Measurements from ENCODE around the gene ABCD3. TPM values are rescaled to one million over a fixed set of nuclear protein-coding genes. Genes with fewer than 3 reads are reported as not detected.

Gene ABCD3
- total and polyA plus RNA-seq, 7 experiments from 2014 or later: 18.0 to 31.2 (median 24.4) TPM

DNA sequence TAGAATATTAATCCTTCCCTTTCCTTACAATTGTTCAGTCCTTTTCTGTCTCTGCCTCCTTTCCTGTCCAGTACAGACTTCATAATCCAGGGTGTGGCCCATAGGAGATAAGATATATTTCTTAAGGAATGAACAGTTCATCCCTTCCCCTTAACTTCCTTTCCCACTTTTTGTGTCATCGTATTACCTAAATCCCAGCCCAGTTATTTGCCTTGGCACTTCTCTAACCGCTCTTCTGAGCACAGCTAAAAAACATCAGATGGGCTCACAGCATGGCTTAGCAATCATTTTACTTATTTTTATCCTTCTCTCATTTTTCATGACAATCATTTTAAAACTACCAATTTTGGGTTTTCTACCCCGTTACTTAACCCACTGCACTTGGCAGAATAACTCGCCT, 83.7 kb downstream of the ABCD3 start:
- CTCF ChIA-PET: interaction anchor here (1.0 kb wide), 1 partner anchor 20 kb away, joined by 5 read pairs; no protein-coding TSS in a partner anchor
- POLR2A ChIA-PET: no interaction called here
- peaks cover 0 to 12% (median 2%) of the 10 kb centered on the region in 11 donors for H3K9me3 Mint-ChIP-seq
- ATAC-seq: no peak
- no peak for DNase-seq
- H3K4me1 ChIP-seq (ENCODE audit: control insufficient read depth in 2 of 2, insufficient read depth in 2 of 2, low read length in 2 of 2): no peaks in the 10 kb centered on the region
- peaks cover 0 to 10% (median 0%) of the 10 kb centered on the region in 7 donors for H3K4me1 Mint-ChIP-seq
- no peak overlapping the region for H3K4me3 Mint-ChIP-seq
- peak overlapping the region in 1 of 9 donors; percentile 75 for H3K27ac Mint-ChIP-seq
- H3K9me3 ChIP-seq (ENCODE audit: control insufficient read depth in 2 of 3, low read length in 3 of 3): no peaks in the 10 kb centered on the region
- H3K4me3 ChIP-seq (ENCODE audit: low read length): no peak overlapping the region
- intact Hi-C loops (cut with micrococcal nuclease): no loop called here
- no peaks in the 10 kb centered on the region for H3K27me3 ChIP-seq (ENCODE audit: control insufficient read depth in 2 of 2, insufficient read depth in 2 of 2, low read length in 2 of 2)
- H3K27me3 Mint-ChIP-seq: no peaks in the 10 kb centered on the region
- peaks cover 8 to 49% (median 8%) of the 10 kb centered on the region in 3 experiments for H3K36me3 ChIP-seq (ENCODE audit: control insufficient read depth in 2 of 3, insufficient read depth in 3 of 3, low read length in 3 of 3)
- no peak overlapping the region for H3K27ac ChIP-seq (ENCODE audit: low read depth, low read length)
- H3K36me3 Mint-ChIP-seq: peaks cover 28 to 80% (median 70%) of the 10 kb centered on the region in 5 donors

DNA sequence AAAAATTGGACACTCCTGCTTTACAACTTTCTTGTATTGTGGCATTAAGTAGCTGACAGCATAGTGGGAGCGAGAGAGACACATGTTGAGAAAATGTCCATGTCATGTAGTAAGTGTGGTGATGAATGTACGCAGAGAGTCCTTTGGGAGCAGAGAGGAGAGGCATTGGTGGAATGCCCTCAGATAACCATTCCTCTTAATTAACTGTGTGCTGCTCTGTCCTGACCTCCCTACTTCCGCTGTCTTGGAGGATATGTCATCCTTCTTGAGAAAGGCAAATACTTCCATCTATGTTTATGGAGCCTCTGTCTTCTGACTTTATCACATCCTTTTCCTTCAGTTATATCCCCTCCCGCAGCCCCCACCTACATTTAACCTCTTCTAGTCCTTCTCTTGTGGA, 85.0 kb downstream of the ABCD3 start:
- Mint-ChIP-seq H3K27ac (peak overlapping the region in 1 of 9 donors; percentile 4), H3K36me3 (peaks cover 34 to 78% (median 65%) of the 10 kb centered on the region in 5 donors), H3K9me3 (peaks cover 0 to 12% (median 2%) of the 10 kb centered on the region in 11 donors), H3K4me3 (no peak overlapping the region), H3K4me1 (peaks cover 0 to 10% (median 0%) of the 10 kb centered on the region in 7 donors), H3K27me3 (no peaks in the 10 kb centered on the region)
- ChIA-PET CTCF (no interaction called here), POLR2A (no interaction called here)
- Histone ChIP-seq H3K4me1 (ENCODE audit: control insufficient read depth in 2 of 2, insufficient read depth in 2 of 2, low read length in 2 of 2) (no peaks in the 10 kb centered on the region), H3K27me3 (ENCODE audit: control insufficient read depth in 2 of 2, insufficient read depth in 2 of 2, low read length in 2 of 2) (no peaks in the 10 kb centered on the region), H3K9me3 (ENCODE audit: control insufficient read depth in 2 of 3, low read length in 3 of 3) (no peaks in the 10 kb centered on the region), H3K27ac (ENCODE audit: low read depth, low read length) (no peak overlapping the region), H3K4me3 (ENCODE audit: low read length) (no peak overlapping the region), H3K36me3 (ENCODE audit: control insufficient read depth in 2 of 3, insufficient read depth in 3 of 3, low read length in 3 of 3) (peaks cover 8 to 49% (median 8%) of the 10 kb centered on the region in 3 experiments)
- ATAC-seq (no peak), DNase-seq (no peak)
- intact Hi-C loops (cut with micrococcal nuclease): no loop called here

DNA sequence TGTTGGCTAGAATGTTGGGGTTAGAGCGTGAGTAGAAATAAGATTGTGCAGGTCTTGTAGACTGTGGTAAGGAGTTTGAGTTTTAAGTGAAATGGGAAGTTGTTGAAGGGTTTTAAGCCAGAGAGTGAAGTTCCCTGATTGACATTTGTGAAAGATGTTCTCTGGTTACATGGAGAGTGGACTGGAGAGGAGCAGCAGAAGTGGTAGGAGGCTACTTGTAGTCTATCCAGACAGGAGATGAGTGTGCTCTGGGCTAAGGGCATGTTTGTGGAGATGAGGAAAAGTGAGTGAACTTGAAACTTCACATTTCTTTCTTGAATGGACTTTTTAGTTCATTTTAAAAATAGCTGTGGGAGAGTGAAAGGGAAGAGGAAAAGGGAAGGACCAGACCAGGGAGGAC, 86.4 kb downstream of the ABCD3 start:
- no peak for ATAC-seq
- Mint-ChIP-seq H3K4me1 (peaks cover 0 to 10% (median 0%) of the 10 kb centered on the region in 7 donors), H3K27me3 (no peaks in the 10 kb centered on the region), H3K4me3 (no peak overlapping the region), H3K27ac (peak overlapping the region in 1 of 9 donors; percentile 3), H3K9me3 (peaks cover 0 to 12% (median 2%) of the 10 kb centered on the region in 11 donors), H3K36me3 (peaks cover 26 to 75% (median 60%) of the 10 kb centered on the region in 5 donors)
- CTCF ChIA-PET: no interaction called here
- no peaks in the 10 kb centered on the region for H3K4me1 ChIP-seq (ENCODE audit: control insufficient read depth in 2 of 2, insufficient read depth in 2 of 2, low read length in 2 of 2)
- H3K36me3 ChIP-seq (ENCODE audit: control insufficient read depth in 2 of 3, insufficient read depth in 3 of 3, low read length in 3 of 3): peaks cover 0 to 41% (median 0%) of the 10 kb centered on the region in 3 experiments
- DNase-seq: no peak
- H3K4me3 ChIP-seq (ENCODE audit: low read length): no peak overlapping the region
- intact Hi-C loops (cut with micrococcal nuclease): no loop called here
- POLR2A ChIA-PET: no interaction called here
- H3K27me3 ChIP-seq (ENCODE audit: control insufficient read depth in 2 of 2, insufficient read depth in 2 of 2, low read length in 2 of 2): no peaks in the 10 kb centered on the region
- H3K9me3 ChIP-seq (ENCODE audit: control insufficient read depth in 2 of 3, low read length in 3 of 3): no peaks in the 10 kb centered on the region
- H3K27ac ChIP-seq (ENCODE audit: low read depth, low read length): no peak overlapping the region

DNA sequence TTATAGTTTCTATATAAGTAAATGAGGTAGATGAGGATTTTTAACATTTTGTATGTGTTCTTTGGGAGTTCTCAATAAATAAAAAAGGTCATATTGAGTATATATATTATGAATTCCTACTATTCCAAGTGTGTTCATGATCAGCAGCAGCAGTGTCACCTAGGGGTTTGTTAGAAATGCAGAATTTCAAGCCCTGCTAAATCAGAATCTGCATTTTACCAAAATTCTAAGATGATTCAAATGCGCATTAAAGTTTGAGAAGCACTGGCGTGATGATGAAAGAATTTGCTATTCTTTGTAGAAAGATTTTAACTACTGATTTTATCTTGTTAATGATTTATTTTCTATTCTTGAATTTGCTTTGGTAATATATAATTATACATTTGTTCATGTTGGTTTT, 94.6 kb downstream of the ABCD3 start:
- no peaks in the 10 kb centered on the region for H3K9me3 ChIP-seq (ENCODE audit: control insufficient read depth in 2 of 3, low read length in 3 of 3)
- Mint-ChIP-seq H3K9me3 (no peaks in the 10 kb centered on the region), H3K27me3 (no peaks in the 10 kb centered on the region), H3K4me1 (no peaks in the 10 kb centered on the region), H3K27ac (no peak overlapping the region), H3K36me3 (peaks cover 0 to 46% (median 18%) of the 10 kb centered on the region in 5 donors), H3K4me3 (no peak overlapping the region)
- ChIA-PET CTCF (no interaction called here), POLR2A (no interaction called here)
- peaks cover 0 to 9% (median 0%) of the 10 kb centered on the region in 3 experiments for H3K36me3 ChIP-seq (ENCODE audit: control insufficient read depth in 2 of 3, insufficient read depth in 3 of 3, low read length in 3 of 3)
- no peak overlapping the region for H3K4me3 ChIP-seq (ENCODE audit: low read length)
- DNase-seq (no peak), ATAC-seq (no peak)
- no peaks in the 10 kb centered on the region for H3K4me1 ChIP-seq (ENCODE audit: control insufficient read depth in 2 of 2, insufficient read depth in 2 of 2, low read length in 2 of 2)
- no peak overlapping the region for H3K27ac ChIP-seq (ENCODE audit: low read depth, low read length)
- intact Hi-C loops (cut with micrococcal nuclease): no loop called here
- no peaks in the 10 kb centered on the region for H3K27me3 ChIP-seq (ENCODE audit: control insufficient read depth in 2 of 2, insufficient read depth in 2 of 2, low read length in 2 of 2)

DNA sequence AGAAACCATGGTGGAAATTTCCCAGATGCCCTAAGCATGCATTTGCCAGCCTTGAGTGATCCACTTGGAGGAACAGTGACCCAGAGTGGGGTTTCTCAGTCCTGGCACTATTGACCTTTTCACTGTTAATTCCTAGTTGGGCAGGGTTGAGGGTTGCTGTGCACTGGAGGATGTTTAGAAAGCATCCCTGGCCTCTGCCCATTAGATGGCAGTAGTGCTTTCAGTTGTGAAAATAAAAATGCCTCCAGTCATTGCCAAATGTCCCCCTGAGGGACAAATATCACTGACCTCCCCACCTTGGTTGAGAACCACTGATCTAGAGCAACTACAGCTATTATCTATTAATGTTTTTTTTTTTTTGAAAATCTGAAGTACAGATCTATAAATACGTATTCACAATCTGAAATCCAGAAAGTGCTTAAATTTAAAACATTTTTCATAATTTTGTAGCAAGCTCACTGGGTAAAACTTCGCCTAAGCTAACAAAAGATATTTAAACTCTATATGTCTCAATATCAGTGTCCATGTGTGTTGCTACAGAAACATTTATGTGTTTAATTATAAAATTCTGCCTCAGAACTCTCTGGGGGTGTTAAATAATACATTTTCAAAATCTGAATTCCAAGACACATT, 96.0 kb downstream of the ABCD3 start:
- POLR2A ChIA-PET: no interaction called here
- CTCF ChIA-PET: no interaction called here
- Mint-ChIP-seq H3K27me3 (no peaks in the 10 kb centered on the region), H3K4me1 (no peaks in the 10 kb centered on the region), H3K4me3 (no peak overlapping the region), H3K9me3 (no peaks in the 10 kb centered on the region), H3K27ac (no peak overlapping the region), H3K36me3 (peaks cover 0 to 44% (median 18%) of the 10 kb centered on the region in 5 donors)
- intact Hi-C loops (cut with micrococcal nuclease): loop anchor here (1.0 kb wide), 3 partner anchors 287 to 529 kb away; no protein-coding TSS in a partner anchor
- Histone ChIP-seq H3K27me3 (ENCODE audit: control insufficient read depth in 2 of 2, insufficient read depth in 2 of 2, low read length in 2 of 2) (no peaks in the 10 kb centered on the region), H3K27ac (ENCODE audit: low read depth, low read length) (no peak overlapping the region), H3K4me3 (ENCODE audit: low read length) (no peak overlapping the region), H3K4me1 (ENCODE audit: control insufficient read depth in 2 of 2, insufficient read depth in 2 of 2, low read length in 2 of 2) (no peaks in the 10 kb centered on the region), H3K36me3 (ENCODE audit: control insufficient read depth in 2 of 3, insufficient read depth in 3 of 3, low read length in 3 of 3) (peaks cover 0 to 9% (median 0%) of the 10 kb centered on the region in 3 experiments), H3K9me3 (ENCODE audit: control insufficient read depth in 2 of 3, low read length in 3 of 3) (no peaks in the 10 kb centered on the region)
- ATAC-seq: no peak
- no peak for DNase-seq

DNA sequence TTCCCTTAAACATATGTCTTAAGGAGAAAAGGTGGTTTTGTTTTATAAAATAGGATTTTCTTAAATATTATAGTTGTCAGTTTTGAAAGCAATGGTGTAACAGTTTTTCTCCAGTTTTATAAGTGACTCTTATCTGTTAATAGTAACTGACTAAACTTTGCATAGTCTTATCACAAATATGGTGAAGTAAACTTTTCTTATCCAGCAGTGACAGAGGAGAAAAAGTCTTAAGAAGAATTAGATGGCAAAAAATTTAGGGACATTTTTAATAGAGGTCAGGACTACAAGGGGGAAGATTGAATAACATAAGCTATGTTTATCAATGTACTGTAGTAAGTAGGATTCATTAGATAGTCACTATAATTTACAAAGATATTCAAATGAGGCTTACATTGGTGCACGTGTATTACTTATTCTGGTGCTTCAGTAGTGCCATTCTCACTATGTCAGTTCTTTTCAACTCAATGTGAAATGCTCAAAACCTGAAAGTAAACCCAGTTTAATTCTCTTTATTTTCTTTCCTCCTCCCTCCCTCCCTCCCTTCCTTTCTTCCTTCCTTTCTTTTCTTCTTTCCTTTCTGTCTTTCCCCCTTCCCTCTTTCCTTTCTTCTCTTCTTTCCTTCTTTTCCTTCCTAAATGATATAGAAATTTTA, 97.2 kb downstream of the ABCD3 start:
- ChIA-PET POLR2A (no interaction called here), CTCF (no interaction called here)
- H3K36me3 Mint-ChIP-seq: peaks cover 4 to 44% (median 15%) of the 10 kb centered on the region in 5 donors
- no peaks in the 10 kb centered on the region for H3K27me3 Mint-ChIP-seq
- H3K27ac Mint-ChIP-seq: no peak overlapping the region
- Histone ChIP-seq H3K27ac (ENCODE audit: low read depth, low read length) (no peak overlapping the region), H3K4me1 (ENCODE audit: control insufficient read depth in 2 of 2, insufficient read depth in 2 of 2, low read length in 2 of 2) (no peaks in the 10 kb centered on the region), H3K4me3 (ENCODE audit: low read length) (no peak overlapping the region), H3K36me3 (ENCODE audit: control insufficient read depth in 2 of 3, insufficient read depth in 3 of 3, low read length in 3 of 3) (peaks cover 0 to 9% (median 0%) of the 10 kb centered on the region in 3 experiments), H3K9me3 (ENCODE audit: control insufficient read depth in 2 of 3, low read length in 3 of 3) (no peaks in the 10 kb centered on the region), H3K27me3 (ENCODE audit: control insufficient read depth in 2 of 2, insufficient read depth in 2 of 2, low read length in 2 of 2) (no peaks in the 10 kb centered on the region)
- DNase-seq (no peak), ATAC-seq (no peak)
- H3K4me3 Mint-ChIP-seq: no peak overlapping the region
- no peaks in the 10 kb centered on the region for H3K9me3 Mint-ChIP-seq
- intact Hi-C loops (cut with micrococcal nuclease): no loop called here
- no peaks in the 10 kb centered on the region for H3K4me1 Mint-ChIP-seq
